Measurements from ENCODE around the gene CDC16.

The CDC16 gene

DNA sequence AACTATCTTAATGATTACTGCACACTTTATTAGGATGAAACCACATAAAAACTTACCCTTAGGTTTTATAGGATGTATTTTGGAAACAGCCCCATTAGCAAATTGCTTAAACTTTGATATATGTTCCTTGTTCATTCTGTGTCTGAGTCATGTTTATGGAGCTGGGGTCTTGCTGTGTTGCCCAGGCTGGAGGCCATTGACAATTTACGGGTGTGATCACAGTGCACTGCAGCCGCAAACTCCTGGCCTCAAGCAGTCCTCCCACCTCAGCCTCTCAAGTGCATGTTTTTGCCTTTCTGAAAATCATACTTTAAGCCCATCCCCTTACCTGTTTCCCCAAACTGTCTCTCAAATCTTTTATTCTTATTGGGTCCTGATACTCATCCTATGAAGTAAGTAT lies 74.4 kb downstream of the CDC16 start:
- H3K9ac ChIP-seq: no peak overlapping the region
- H3K9me3 ChIP-seq: no peaks in the 10 kb centered on the region
- H3K36me3 ChIP-seq: peaks cover 24% of the 10 kb centered on the region
- H3K27ac ChIP-seq: no peak overlapping the region
- TF ChIP-seq Cebpa-rat (IDR thresholded peaks at IDR 0.05): no peak
- peaks cover 44% of the 10 kb centered on the region for H3K4me1 ChIP-seq
- no peaks in the 10 kb centered on the region for H3K27me3 ChIP-seq
- H4K20me1 ChIP-seq: no peaks in the 10 kb centered on the region
- H3K4me2 ChIP-seq: no peak overlapping the region
- no peak overlapping the region for H3K4me3 ChIP-seq

DNA sequence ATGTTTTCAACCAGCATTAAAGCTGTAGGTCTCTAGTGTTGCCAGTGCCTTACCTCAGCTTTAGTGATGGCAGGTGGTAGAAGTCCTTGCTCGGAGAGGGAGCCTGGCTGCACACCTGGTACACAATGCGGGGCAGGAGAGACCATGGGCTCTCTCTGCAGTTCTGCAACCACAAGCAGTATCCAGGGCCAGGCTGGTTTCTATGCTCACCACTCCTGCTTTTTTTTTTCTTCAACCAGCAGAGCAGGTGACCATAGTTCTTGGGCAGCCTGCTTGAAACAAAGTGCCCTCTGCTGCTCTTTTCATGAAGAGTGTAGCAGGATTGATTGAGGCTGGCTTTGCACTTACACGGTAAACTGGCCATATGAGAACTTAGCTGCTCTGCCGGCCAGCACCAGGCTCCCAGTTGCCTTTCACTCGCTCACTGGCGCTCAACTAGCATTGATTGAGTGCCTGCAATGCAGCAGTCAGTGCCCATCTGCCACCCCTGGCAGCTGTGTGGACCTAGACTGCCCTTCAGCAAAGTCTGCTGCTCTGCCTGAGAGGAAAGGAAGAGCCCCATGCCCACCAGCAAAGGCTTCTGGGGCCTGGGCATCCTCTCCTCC lies 75.2 kb downstream of the CDC16 start:
- H3K9ac ChIP-seq: no peak overlapping the region

DNA sequence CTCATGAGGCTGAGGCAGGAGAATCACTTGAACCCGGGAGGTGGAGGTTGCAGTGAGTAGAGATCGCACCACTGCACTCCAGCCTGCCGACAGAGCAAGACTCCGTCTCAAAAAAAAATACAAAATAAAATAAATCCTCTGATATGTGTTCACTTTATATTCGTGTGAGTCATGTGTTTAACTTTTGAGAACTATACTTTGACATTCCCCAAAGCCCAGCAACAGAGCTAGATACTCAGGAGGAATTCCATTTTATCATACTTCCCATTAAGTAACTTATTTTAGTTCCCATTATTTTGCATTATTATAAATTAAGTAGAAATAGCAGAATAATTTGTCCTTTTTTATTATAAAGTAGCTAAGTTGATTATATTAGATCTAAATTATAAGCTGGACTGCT lies 76.3 kb downstream of the CDC16 start:
- Histone ChIP-seq H3K4me1 (peaks cover 53% of the 10 kb centered on the region), H3K4me2 (peak overlapping the region; percentile 8; the same call in 1 of the 2 replicates), H3K4me3 (no peak overlapping the region), H3K36me3 (peaks cover 13% of the 10 kb centered on the region), H3K27ac (no peak overlapping the region), H3K27me3 (no peaks in the 10 kb centered on the region), H4K20me1 (peaks cover 13% of the 10 kb centered on the region), H3K9ac (no peak overlapping the region), H3K9me3 (no peaks in the 10 kb centered on the region)
- no peak for TF ChIP-seq Cebpa-rat (IDR thresholded peaks at IDR 0.05)

More for the DNA sequence above, 75.2 kb downstream of the CDC16 start:
- no peak for TF ChIP-seq Cebpa-rat (IDR thresholded peaks at IDR 0.05)
- Histone ChIP-seq H3K27me3 (no peaks in the 10 kb centered on the region), H3K4me3 (no peak overlapping the region), H3K4me1 (peaks cover 44% of the 10 kb centered on the region), H3K4me2 (peak overlapping the region; percentile 15; the same call in 1 of the 2 replicates), H4K20me1 (peaks cover 3% of the 10 kb centered on the region; the same call in 1 of the 2 replicates), H3K9me3 (no peaks in the 10 kb centered on the region), H3K27ac (no peak overlapping the region), H3K36me3 (peaks cover 16% of the 10 kb centered on the region)

DNA sequence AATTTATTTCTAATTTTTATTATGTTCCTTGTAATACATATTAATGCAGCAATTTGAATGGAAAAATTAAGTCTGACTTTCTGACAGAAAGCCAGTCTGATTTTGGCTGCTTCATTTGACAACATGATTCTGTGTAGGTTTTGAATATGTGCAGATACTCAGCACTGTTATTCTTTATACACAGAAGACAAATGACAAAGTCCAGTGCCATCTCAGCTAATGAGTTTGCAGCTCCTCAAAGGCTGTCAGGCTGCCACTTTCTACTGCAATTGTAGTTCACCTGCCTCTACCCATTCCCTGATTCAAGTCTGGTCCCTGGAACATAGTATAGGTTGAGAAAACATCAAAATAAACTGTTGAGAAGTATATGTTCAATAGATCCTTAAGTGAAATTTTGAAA lies 76.7 kb downstream of the CDC16 start:
- peak overlapping the region; percentile 79 for H3K4me2 ChIP-seq
- H3K4me3 ChIP-seq: no peak overlapping the region
- peaks cover 8% of the 10 kb centered on the region for H3K36me3 ChIP-seq
- no peaks in the 10 kb centered on the region for H3K27me3 ChIP-seq
- no peak overlapping the region for H3K27ac ChIP-seq
- peaks cover 17% of the 10 kb centered on the region for H4K20me1 ChIP-seq
- H3K9ac ChIP-seq: 0 out of 2 replicates have a peak overlapping the region, but pooled peaks have one; percentile 2
- TF ChIP-seq Cebpa-rat (IDR thresholded peaks at IDR 0.05): no peak
- peaks cover 57% of the 10 kb centered on the region for H3K4me1 ChIP-seq
- no peaks in the 10 kb centered on the region for H3K9me3 ChIP-seq

DNA sequence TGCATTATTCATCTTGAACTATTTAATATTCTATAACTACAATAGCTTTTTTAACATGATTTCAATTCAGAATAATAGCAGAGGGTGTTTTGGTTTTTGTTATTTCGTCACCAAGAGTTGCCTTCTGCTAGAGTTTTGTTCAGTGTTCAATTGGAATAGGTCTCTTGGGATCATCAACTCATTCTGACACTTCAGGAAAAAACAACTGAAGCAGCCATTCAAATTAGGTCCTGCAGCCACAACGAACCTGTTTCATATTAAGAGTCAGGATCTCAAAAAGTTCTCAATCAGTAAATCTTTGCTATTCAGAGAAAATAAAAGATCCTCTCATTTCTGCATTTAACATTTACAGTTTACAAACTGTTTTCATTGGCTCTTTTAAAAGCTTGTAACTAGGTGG lies 77.2 kb downstream of the CDC16 start:
- Histone ChIP-seq H3K36me3 (peaks cover 4% of the 10 kb centered on the region), H3K4me3 (no peak overlapping the region), H3K27ac (no peak overlapping the region), H3K4me2 (peak overlapping the region; percentile 79), H3K27me3 (no peaks in the 10 kb centered on the region), H3K9me3 (no peaks in the 10 kb centered on the region), H3K4me1 (peaks cover 63% of the 10 kb centered on the region), H4K20me1 (peaks cover 23% of the 10 kb centered on the region), H3K9ac (no peak overlapping the region)
- TF ChIP-seq Cebpa-rat (IDR thresholded peaks at IDR 0.05): no peak

DNA sequence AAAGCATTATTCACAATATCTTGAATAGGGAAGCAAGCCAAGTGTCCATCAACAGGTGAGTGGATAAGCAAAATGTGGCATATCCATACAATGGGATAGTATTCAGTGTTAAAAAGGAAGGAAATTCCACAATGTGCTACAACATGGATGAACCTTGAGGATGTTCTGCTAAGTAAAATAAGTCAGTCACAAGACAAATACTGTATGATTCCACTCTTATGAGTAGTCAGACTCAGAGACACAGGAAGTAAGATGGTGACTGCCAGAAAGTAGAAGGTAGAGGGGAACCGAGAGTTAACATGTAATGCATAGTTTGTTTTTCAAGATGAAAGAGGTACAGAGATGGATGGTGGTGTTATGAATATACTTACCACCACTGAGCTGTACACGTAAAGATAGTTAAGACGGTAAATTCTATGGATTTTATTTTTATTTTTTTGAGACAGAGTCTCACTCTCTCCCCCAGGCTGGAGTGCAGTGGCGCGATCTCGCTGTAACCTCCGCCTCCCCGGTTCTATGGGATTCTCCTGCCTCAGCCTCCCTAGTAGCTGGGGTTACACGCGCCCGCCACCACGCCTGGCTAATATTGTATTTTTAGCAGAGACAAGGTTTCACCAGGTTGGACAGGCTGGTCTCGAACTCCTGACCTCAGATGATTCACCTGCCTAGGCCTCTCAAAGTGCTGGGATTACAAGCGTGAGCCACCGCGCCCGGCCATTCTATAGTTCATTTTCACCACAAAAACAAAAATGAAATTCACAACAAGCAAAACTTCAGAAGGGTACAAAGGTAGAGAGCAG lies 78.6 kb downstream of the CDC16 start:
- peak overlapping the region; percentile 95 for H3K27ac ChIP-seq
- no peaks in the 10 kb centered on the region for H3K9me3 ChIP-seq
- H4K20me1 ChIP-seq: peaks cover 36% of the 10 kb centered on the region
- TF ChIP-seq Cebpa-rat (IDR thresholded peaks at IDR 0.05): no peak
- H3K36me3 ChIP-seq: peaks cover 13% of the 10 kb centered on the region; the same call in 1 of the 2 replicates
- H3K4me1 ChIP-seq: peaks cover 70% of the 10 kb centered on the region
- H3K4me2 ChIP-seq: peak overlapping the region; percentile 79
- peak overlapping the region; percentile 83 for H3K4me3 ChIP-seq
- no peaks in the 10 kb centered on the region for H3K27me3 ChIP-seq
- H3K9ac ChIP-seq: peak overlapping the region; percentile 89

DNA sequence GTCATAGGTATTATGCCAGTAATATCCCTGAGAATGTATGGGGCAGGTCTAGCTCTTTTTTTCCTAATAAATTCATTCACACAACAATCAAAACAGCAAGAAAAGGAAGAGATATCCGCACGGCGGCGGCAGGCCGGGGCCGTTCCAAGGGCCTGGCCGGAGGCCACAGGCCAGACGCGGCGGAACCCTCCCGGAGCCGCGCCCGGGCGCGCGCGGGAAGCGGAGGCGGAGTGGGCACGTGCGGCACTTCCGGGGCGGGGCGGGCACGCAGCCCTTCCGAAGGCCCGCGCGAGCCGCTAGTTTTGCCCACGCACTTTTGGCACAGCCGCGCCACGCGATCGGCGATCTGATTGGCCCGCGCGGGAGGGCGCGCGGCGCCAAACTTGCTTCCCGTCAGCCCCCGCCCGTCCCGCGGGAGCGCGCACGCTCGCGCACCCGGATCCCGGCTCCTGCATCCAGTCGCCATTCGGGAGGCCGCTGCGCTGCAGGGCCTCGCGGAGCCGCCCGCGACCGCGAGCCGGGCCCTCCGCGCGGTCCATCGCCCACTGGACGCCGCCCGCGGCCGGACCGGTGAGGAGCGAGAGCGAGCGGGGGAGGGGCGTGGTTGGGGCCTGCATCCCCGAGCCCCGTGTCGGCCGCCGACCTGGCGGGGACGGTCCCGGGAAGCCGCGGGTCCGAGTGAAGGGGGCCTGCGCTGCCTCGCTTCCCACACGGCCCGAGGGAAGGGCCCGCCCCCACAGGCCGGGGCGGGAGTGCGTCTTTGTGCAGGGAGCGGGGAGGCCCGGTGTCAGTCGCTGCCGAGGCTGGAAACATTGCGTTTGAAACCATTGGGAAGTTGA lies 79.6 kb downstream of the CDC16 start, which contains the start of gene CHAMP1:
Gene CHAMP1 (plus strand): TSS at position 430 of the 839 bp plus-strand sequence. CDS start 9,340 bp downstream, outside the sequence.
- H3K9me3 ChIP-seq: no peaks in the 10 kb centered on the region
- H3K27me3 ChIP-seq: no peaks in the 10 kb centered on the region
- H3K4me2 ChIP-seq: peak within 1 kb of the TSS; percentile 79
- peak within 1 kb of the TSS; percentile 95 for H3K27ac ChIP-seq
- peaks cover 80% of the 10 kb centered on the region for H3K4me1 ChIP-seq
- H3K4me3 ChIP-seq: peak within 1 kb of the TSS; percentile 83
- H3K36me3 ChIP-seq: peaks cover 22% of the 10 kb centered on the region
- peak within 1 kb of the TSS; percentile 89 for H3K9ac ChIP-seq
- peaks cover 46% of the 10 kb centered on the region for H4K20me1 ChIP-seq
- TF ChIP-seq Cebpa-rat (IDR thresholded peaks at IDR 0.05): no peak

DNA sequence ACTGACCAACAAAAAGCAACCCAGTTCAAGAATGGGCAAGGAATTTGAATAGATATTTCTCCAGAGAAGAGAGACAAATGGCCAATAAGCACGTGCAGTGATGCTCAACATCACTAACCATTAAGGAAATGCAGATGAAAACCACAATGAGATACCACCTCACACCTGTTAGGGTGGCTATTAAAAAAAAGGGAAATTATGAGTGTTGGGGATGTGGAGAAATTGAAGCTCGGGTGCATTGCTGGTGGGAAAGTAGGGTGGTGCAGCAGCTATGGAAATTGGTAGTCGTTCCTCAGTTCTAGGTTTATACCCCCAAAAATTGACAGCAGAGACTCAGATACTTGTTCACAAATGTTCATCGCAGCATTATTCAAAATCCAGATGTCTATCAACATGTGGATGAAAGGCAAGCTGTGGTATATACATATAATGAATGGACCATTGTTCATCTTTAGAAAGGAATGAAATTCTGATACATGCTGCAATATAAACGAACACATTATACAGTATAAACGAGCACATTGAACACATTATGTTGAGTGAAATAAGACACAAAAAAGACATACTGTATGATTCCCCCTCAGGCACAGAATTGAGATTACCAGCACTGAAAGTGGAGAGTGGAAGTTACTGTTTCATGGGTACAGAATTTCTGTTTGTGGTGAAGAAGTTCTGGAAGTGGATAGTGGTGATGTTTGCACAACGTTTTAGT lies 80.5 kb downstream of the CDC16 start:
- peaks cover 32% of the 10 kb centered on the region for H3K36me3 ChIP-seq
- H3K4me2 ChIP-seq: peak overlapping the region; percentile 79
- no peak for TF ChIP-seq Cebpa-rat (IDR thresholded peaks at IDR 0.05)
- H3K4me1 ChIP-seq: peaks cover 82% of the 10 kb centered on the region
- H4K20me1 ChIP-seq: peaks cover 56% of the 10 kb centered on the region
- peak overlapping the region; percentile 83 for H3K4me3 ChIP-seq
- H3K9ac ChIP-seq: peak overlapping the region; percentile 89
- H3K27me3 ChIP-seq: no peaks in the 10 kb centered on the region
- H3K27ac ChIP-seq: peak overlapping the region; percentile 95
- no peaks in the 10 kb centered on the region for H3K9me3 ChIP-seq

DNA sequence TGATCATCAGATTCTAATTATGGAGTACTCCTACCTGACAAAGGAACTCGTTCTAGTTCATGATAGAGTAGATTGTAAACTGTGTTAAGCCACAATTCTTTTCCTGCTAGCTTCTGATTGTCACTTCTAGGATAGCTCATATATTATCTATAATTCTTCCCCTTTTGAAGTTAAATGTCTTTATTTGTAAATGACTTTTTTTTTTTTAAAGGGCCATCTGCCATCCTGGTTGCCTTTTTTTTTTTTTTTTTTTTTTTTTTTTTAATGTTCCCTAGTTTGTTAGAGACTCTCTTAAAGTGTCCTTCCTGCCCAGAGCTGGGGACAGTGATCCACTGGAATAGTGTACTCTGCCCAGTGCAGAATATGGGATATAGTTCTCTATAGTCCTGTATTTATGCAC lies 83.9 kb downstream of the CDC16 start:
- Histone ChIP-seq H3K9ac (no peak overlapping the region), H3K4me2 (peak overlapping the region; percentile 13; the same call in 1 of the 2 replicates), H3K9me3 (no peaks in the 10 kb centered on the region), H3K4me3 (no peak overlapping the region), H3K27ac (no peak overlapping the region), H4K20me1 (peaks cover 88% of the 10 kb centered on the region), H3K36me3 (peaks cover 65% of the 10 kb centered on the region), H3K4me1 (peaks cover 48% of the 10 kb centered on the region), H3K27me3 (no peaks in the 10 kb centered on the region)
- no peak for TF ChIP-seq Cebpa-rat (IDR thresholded peaks at IDR 0.05)

Measured in BLaER1 (cell line).